HepG2 (cell line): ENCODE measurements around the gene NID2. TPM values are rescaled to one million over a fixed set of nuclear protein-coding genes. Genes with fewer than 3 reads are reported as not detected.

Experiments
- ATAC-seq: fragments of 200-7000 bp; cut with Tn5 transposase; 3 replicates; pipeline ENCODE4 v1.9.1; 2020; ENCODE audit warnings: mild to moderate bottlenecking, moderate library complexity
- BruUV-seq: library from RNA; stranded (reverse); fragments of 400-500 nt; replicated peaks from 2 replicates; lab custom pipeline; 2021; lab: Mats Ljungman, UMichigan
- CTCF ChIA-PET: fragments of 300-600 bp; formaldehyde crosslinking; extraction: SDS; loops from one replicate; lab custom pipeline; 2021; ENCODE audit warnings: low total read pairs, inconsistent platforms, low intra/inter-chr PET ratio; lab: Yijun Ruan, JAX
- POLR2A ChIA-PET: fragments of 350-600 bp; sonication (Branson Sonifier 250); formaldehyde crosslinking; loops from one replicate; lab custom pipeline; 2020; ENCODE audit warnings: antibody characterized with exemption, inconsistent platforms; lab: Yijun Ruan, JAX
- DNase-seq: peaks from one replicate; pipeline ENCODE4 v3.0.0-alpha.2; 2015; ENCODE audit warnings: low spot score
- FAIRE-seq: peaks from 3 replicates; lab custom pipeline; 2011; peaks lifted over from hg19 to GRCh38; lab: Jason Lieb, UNC
- H2AFZ ChIP-seq: one replicate; pipeline ENCODE4 v1.6.1; 2011; ENCODE audit warnings: low read length, inconsistent platforms
- H3K27ac ChIP-seq: fragments of 300-600 bp; 3 replicates; pipeline ENCODE4 v1.8.0; 2011; ENCODE audit warnings: mixed run types, mild to moderate bottlenecking, mixed read lengths, low read length, inconsistent platforms; ENCODE audit not compliant: insufficient read depth; ENCODE audit errors: extremely low read length
- H3K27me3 ChIP-seq, 2 experiments: fragments of 200-600 bp in 1 of 2; 2 replicates in 1 of 2; 3 replicates in 1 of 2; pipeline versions ENCODE4 v1.6.0 to v1.8.0; 2011; ENCODE audit warnings: low read length in 2 of 2, mild to moderate bottlenecking in 2 of 2, moderate library complexity in 2 of 2, inconsistent platforms in 1 of 2; ENCODE audit not compliant: insufficient read depth in 2 of 2, control insufficient read depth in 1 of 2
- H3K36me3 ChIP-seq, 2 experiments: fragments of 200-600 bp in 1 of 2; replicated peaks in 1 of 2; 2 replicates in 1 of 2; 3 replicates in 1 of 2; pipeline versions ENCODE4 v1.5.1 to v1.8.0; 2011; ENCODE audit warnings: low read length in 2 of 2, inconsistent platforms in 1 of 2; ENCODE audit not compliant: insufficient read depth in 2 of 2, control insufficient read depth in 1 of 2
- H3K4me1 ChIP-seq: 2 replicates; pipeline ENCODE4 v1.5.1; 2012; ENCODE audit warnings: low read length, inconsistent platforms; ENCODE audit not compliant: insufficient read depth
- H3K4me2 ChIP-seq: 2 replicates; pipeline ENCODE4 v1.6.0; 2011; ENCODE audit warnings: low read depth, low read length, inconsistent platforms
- H3K4me3 ChIP-seq, 3 experiments: fragments of 200-600 bp in 1 of 3; sonication (generic), shearing (Covaris generic) in 1 of 3; replicated peaks in 1 of 3; 2 replicates each; pipeline ENCODE4 v1.5.1; 2011 to 2016; ENCODE audit warnings: low read length in 3 of 3, inconsistent platforms in 2 of 3, low read depth in 2 of 3, mild to moderate bottlenecking in 2 of 3, control low read depth in 1 of 3, mixed read lengths in 1 of 3; ENCODE audit not compliant: insufficient read depth in 1 of 3
- H3K79me2 ChIP-seq: one replicate; pipeline ENCODE4 v1.6.1; 2011; ENCODE audit warnings: low read length, inconsistent platforms; ENCODE audit not compliant: insufficient read depth
- H3K9ac ChIP-seq: 2 replicates; pipeline ENCODE4 v1.6.0; 2011; ENCODE audit warnings: mild to moderate bottlenecking, low read depth, low read length, inconsistent platforms; ENCODE audit not compliant: insufficient read depth
- H3K9me3 ChIP-seq: 2 replicates; pipeline ENCODE4 v1.5.1; 2012; ENCODE audit warnings: mild to moderate bottlenecking, low read length
- H4K20me1 ChIP-seq: 2 replicates; pipeline ENCODE4 v1.6.0; 2011; ENCODE audit warnings: inconsistent platforms, mild to moderate bottlenecking, low read length, moderate library complexity; ENCODE audit not compliant: insufficient read depth
- BRD4 ChIP-seq: sonication (generic); formaldehyde crosslinking; IDR thresholded peaks from 2 replicates; pipeline ENCODE4 v1.4.0; 2020; ENCODE audit warnings: missing genetic modification reagents
- MLLT10 ChIP-seq: sonication (generic); formaldehyde crosslinking; IDR thresholded peaks from 2 replicates; pipeline ENCODE4 v1.4.0; 2020; ENCODE audit warnings: missing genetic modification reagents
- MYC ChIP-seq: sonication (generic); formaldehyde crosslinking; IDR thresholded peaks from 2 replicates; pipeline ENCODE4 v1.9.0; 2021; ENCODE audit warnings: missing genetic modification reagents, borderline replicate concordance
- PHF8 ChIP-seq: sonication (generic); formaldehyde crosslinking; IDR thresholded peaks from 2 replicates; pipeline ENCODE4 v1.5.0; 2020; ENCODE audit warnings: missing genetic modification reagents
- RERE ChIP-seq: IDR thresholded peaks from 2 replicates; pipeline ENCODE4 v1.6.1; 2016; ENCODE audit warnings: low read depth, missing genetic modification reagents, missing compliant biosample characterization
- REXO4 ChIP-seq: sonication (generic); formaldehyde crosslinking; IDR thresholded peaks from 2 replicates; pipeline ENCODE4 v1.8.0; 2022; ENCODE audit warnings: missing genetic modification reagents, mild to moderate bottlenecking, borderline replicate concordance
- SMAD1 ChIP-seq: sonication (generic); formaldehyde crosslinking; IDR thresholded peaks from 2 replicates; pipeline ENCODE4 v1.4.0; 2020; ENCODE audit warnings: missing genetic modification reagents, low read depth, mild to moderate bottlenecking, borderline replicate concordance
- TCF12 ChIP-seq, 2 experiments: fragments of 450-650 bp in 1 of 2; sonication (generic) in 1 of 2; formaldehyde crosslinking in 1 of 2; IDR thresholded peaks; 2 replicates each; pipeline versions ENCODE4 v1.6.1 to v1.8.0; 2017 to 2022; ENCODE audit warnings: antibody characterized with exemption in 1 of 2, mild to moderate bottlenecking in 1 of 2, missing genetic modification reagents in 1 of 2, moderate library complexity in 1 of 2
- ZBTB21 ChIP-seq: sonication (generic); formaldehyde crosslinking; IDR thresholded peaks from 2 replicates; pipeline ENCODE4 v1.4.0; 2020; ENCODE audit warnings: missing genetic modification reagents
- ZBTB44 ChIP-seq: sonication (generic); formaldehyde crosslinking; IDR thresholded peaks from 2 replicates; pipeline ENCODE4 v1.4.0; 2020; ENCODE audit warnings: missing genetic modification reagents
- ZC3H4 ChIP-seq: sonication (generic); formaldehyde crosslinking; IDR thresholded peaks from 2 replicates; pipeline ENCODE4 v1.4.0; 2020; ENCODE audit warnings: missing genetic modification reagents, borderline replicate concordance
- ZFYVE20 ChIP-seq: sonication (generic); formaldehyde crosslinking; IDR thresholded peaks from 2 replicates; pipeline ENCODE4 v1.8.0; 2023; ENCODE audit warnings: low read depth, mild to moderate bottlenecking, moderate library complexity, missing genetic modification reagents, borderline replicate concordance
- ZIK1 ChIP-seq: sonication (generic); formaldehyde crosslinking; IDR thresholded peaks from 2 replicates; pipeline ENCODE4 v1.5.0; 2020; ENCODE audit warnings: mild to moderate bottlenecking, low read depth, missing genetic modification reagents, borderline replicate concordance
- ZNF382 ChIP-seq: sonication (generic); formaldehyde crosslinking; IDR thresholded peaks from 2 replicates; pipeline ENCODE4 v1.5.0; 2020; ENCODE audit warnings: missing genetic modification reagents, mild to moderate bottlenecking, borderline replicate concordance
- ZNF451 ChIP-seq: sonication (generic); formaldehyde crosslinking; IDR thresholded peaks from 2 replicates; pipeline ENCODE4 v1.5.0; 2020; ENCODE audit warnings: mild to moderate bottlenecking, missing genetic modification reagents
- ZNF513 ChIP-seq: sonication (generic); formaldehyde crosslinking; conservative IDR thresholded peaks from 2 replicates; pipeline ENCODE4 v1.5.0; 2020; ENCODE audit warnings: missing genetic modification reagents
- WGBS: methylation state at CpG from one replicate; pipeline ENCODE4 v1.1.6; 2017; ENCODE audit warnings: low lambda C conversion rate; 5-methylcytosine and 5-hydroxymethylcytosine counted together
- in situ Hi-C: cut with HindIII; loops from 2 replicates; pipeline ENCODE4 v1.10.0; 2017; ENCODE audit warnings: low pct_unique_long_range_greater_than_20kb; ENCODE audit not compliant: extremely low pct_ligation_motif_present
- intact Hi-C: fragments of 100-400 bp; cut with micrococcal nuclease; formaldehyde crosslinking; loops from one replicate; pipeline ENCODE4 v1.10.0; 2022; ENCODE audit not compliant: unreplicated experiment
- polyA plus RNA-seq, 8 experiments: library from polyadenylated mRNA; depleted of rRNA in 3 of 8; stranded (reverse) in 7 of 8; unstranded in 1 of 8; fragments of >200 nt; fragmentation: Illumina TruSeq in 4 of 8; extraction: Trizol in 4 of 8; gene quantifications; 2 replicates each; pipeline versions ENCODE4 v1.2.1 to v1.2.3, GENCODE V29; 2011 to 2016; ENCODE audit warnings: low read depth in 4 of 8, missing spikeins in 1 of 8, mixed read lengths in 1 of 8; ENCODE audit not compliant: insufficient read depth in 1 of 8
- total RNA-seq, 5 experiments: library from RNA; depleted of rRNA; stranded (reverse); fragments of >200 nt; fragmentation: Illumina TruSeq; extraction: Trizol; gene quantifications; 2 replicates each; pipeline ENCODE4 v1.2.3, GENCODE V29; 2016; ENCODE audit warnings: low read depth in 1 of 5

NID2 gene
- total and polyA plus RNA-seq, 2 of the 13 experiments (the other 11 are each of a cell fraction or from before 2014, with no cell fraction given) = 0.11 TPM; not detected in 1

GRCh38 chr14:51988221-51988620, 80.6 kb downstream of the NID2 start:
- FAIRE-seq (no peak), ATAC-seq (no peak), DNase-seq (no peak)
- Histone ChIP-seq H2AFZ (peak overlapping the region; percentile 98), H3K4me2 (peak overlapping the region; percentile 90), H3K4me3 (peak overlapping the region in 1 of 3 experiments; percentile 91; a peak in 3 of 6 replicates), H3K4me1 (peaks cover 27% of the 10 kb centered on the region), H3K79me2 (peaks cover 25% of the 10 kb centered on the region), H3K9me3 (no peaks in the 10 kb centered on the region), H4K20me1 (no peaks in the 10 kb centered on the region), H3K27me3 (no peaks in the 10 kb centered on the region; a peak in 2 of 5 replicates), H3K9ac (peak overlapping the region; percentile 93; the same call in 1 of the 2 replicates), H3K27ac (no peak overlapping the region), H3K36me3 (0 out of 5 replicates have a peak, but pooled peaks cover 0 to 8% of the 10 kb centered on the region in 2 experiments)
- BruUV-seq = no TSS peak
- CTCF ChIA-PET = no interaction called here
- intact Hi-C loops = no loop called here
- in situ Hi-C loops = no loop called here
- 4% methylated on average over 1 of the region's 1 CpG for WGBS
- POLR2A ChIA-PET = no interaction called here
- TF ChIP-seq ZNF382 = no peak
- no peak for TF ChIP-seq REXO4 (CRISPR knock-in tag)
- TF ChIP-seq TCF12 (IDR thresholded peaks at IDR 0.05) = no peak
- no peak for TF ChIP-seq TCF12 (CRISPR knock-in tag; IDR thresholded peaks at IDR 0.05)
- TF ChIP-seq MLLT10 (CRISPR knock-in tag) = no peak
- no peak for TF ChIP-seq SMAD1
- no peak for TF ChIP-seq ZIK1 (CRISPR knock-in tag)
- no peak for TF ChIP-seq MYC (CRISPR knock-in tag)
- no peak for TF ChIP-seq ZFYVE20 (CRISPR knock-in tag)
- no peak for TF ChIP-seq ZBTB44 (CRISPR knock-in tag)
- TF ChIP-seq ZNF513 (CRISPR knock-in tag) = no peak
- TF ChIP-seq RERE (CRISPR knock-in tag) = no peak
- no peak for TF ChIP-seq ZC3H4 (CRISPR knock-in tag)
- TF ChIP-seq PHF8 (CRISPR knock-in tag) = no peak
- TF ChIP-seq ZBTB21 (CRISPR knock-in tag) = no peak
- no peak for TF ChIP-seq ZNF451 (CRISPR knock-in tag)
- TF ChIP-seq BRD4 (CRISPR knock-in tag) = no peak
